WTC11 (cell line): ENCODE measurements around the gene MMP19.

Source experiments
- AFF4 ChIP-seq: sonication (generic); formaldehyde crosslinking; IDR thresholded peaks from 2 replicates; pipeline ENCODE4 v1.8.1; 2023; ENCODE audit warnings: mild to moderate bottlenecking, missing genetic modification reagents, borderline replicate concordance
- CBFB ChIP-seq: sonication (generic); formaldehyde crosslinking; IDR thresholded peaks from 2 replicates; pipeline ENCODE4 v1.8.1; 2022; ENCODE audit warnings: mild to moderate bottlenecking, low read depth, missing genetic modification reagents
- CREB1 ChIP-seq: sonication (generic); formaldehyde crosslinking; IDR thresholded peaks from 2 replicates; pipeline ENCODE4 v1.8.0; 2023; ENCODE audit warnings: mild to moderate bottlenecking, missing genetic modification reagents
- ESRRA ChIP-seq: sonication (generic); formaldehyde crosslinking; IDR thresholded peaks from 2 replicates; pipeline ENCODE4 v1.8.1; 2022; ENCODE audit warnings: mild to moderate bottlenecking, missing genetic modification reagents, borderline replicate concordance
- FOXJ3 ChIP-seq: sonication (generic); formaldehyde crosslinking; IDR thresholded peaks from 2 replicates; pipeline ENCODE4 v1.9.0; 2021; ENCODE audit warnings: missing genetic modification reagents, mild to moderate bottlenecking, borderline replicate concordance
- GABPB1 ChIP-seq: sonication (generic); formaldehyde crosslinking; IDR thresholded peaks from 2 replicates; pipeline ENCODE4 v1.8.1; 2023; ENCODE audit warnings: mild to moderate bottlenecking, missing genetic modification reagents
- MYBL2 ChIP-seq: sonication (generic); formaldehyde crosslinking; IDR thresholded peaks from 2 replicates; pipeline ENCODE4 v1.8.1; 2023; ENCODE audit warnings: mild to moderate bottlenecking, moderate library complexity, missing genetic modification reagents
- NR3C1 ChIP-seq: sonication (generic); formaldehyde crosslinking; conservative IDR thresholded peaks from 2 replicates; pipeline ENCODE4 v1.8.1; 2023; ENCODE audit warnings: low read depth, mild to moderate bottlenecking, missing genetic modification reagents
- ZNF396 ChIP-seq: fragments of 250-450 bp; sonication (Bioruptor Pico); IDR thresholded peaks from 2 replicates; pipeline ENCODE4 v1.8.0; 2021; ENCODE audit warnings: mild to moderate bottlenecking, moderate library complexity, borderline replicate concordance
- TF ChIP-seq, protein P1 (sequence below): fragments of 200-600 bp; IDR thresholded peaks from 2 replicates; pipeline ENCODE4 v1.8.0; 2022; ENCODE audit warnings: antibody characterized with exemption
- TF ChIP-seq, protein P2 (sequence below): sonication (generic); formaldehyde crosslinking; IDR thresholded peaks from 2 replicates; pipeline ENCODE4 v1.8.0; 2022; ENCODE audit warnings: mild to moderate bottlenecking, missing genetic modification reagents

- TF ChIP-seq, protein P1, sequence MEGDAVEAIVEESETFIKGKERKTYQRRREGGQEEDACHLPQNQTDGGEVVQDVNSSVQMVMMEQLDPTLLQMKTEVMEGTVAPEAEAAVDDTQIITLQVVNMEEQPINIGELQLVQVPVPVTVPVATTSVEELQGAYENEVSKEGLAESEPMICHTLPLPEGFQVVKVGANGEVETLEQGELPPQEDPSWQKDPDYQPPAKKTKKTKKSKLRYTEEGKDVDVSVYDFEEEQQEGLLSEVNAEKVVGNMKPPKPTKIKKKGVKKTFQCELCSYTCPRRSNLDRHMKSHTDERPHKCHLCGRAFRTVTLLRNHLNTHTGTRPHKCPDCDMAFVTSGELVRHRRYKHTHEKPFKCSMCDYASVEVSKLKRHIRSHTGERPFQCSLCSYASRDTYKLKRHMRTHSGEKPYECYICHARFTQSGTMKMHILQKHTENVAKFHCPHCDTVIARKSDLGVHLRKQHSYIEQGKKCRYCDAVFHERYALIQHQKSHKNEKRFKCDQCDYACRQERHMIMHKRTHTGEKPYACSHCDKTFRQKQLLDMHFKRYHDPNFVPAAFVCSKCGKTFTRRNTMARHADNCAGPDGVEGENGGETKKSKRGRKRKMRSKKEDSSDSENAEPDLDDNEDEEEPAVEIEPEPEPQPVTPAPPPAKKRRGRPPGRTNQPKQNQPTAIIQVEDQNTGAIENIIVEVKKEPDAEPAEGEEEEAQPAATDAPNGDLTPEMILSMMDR: no peak
- no peak for TF ChIP-seq FOXJ3 (CRISPR knock-in tag)
- TF ChIP-seq ESRRA (CRISPR knock-in tag): no peak
- no peak for TF ChIP-seq MYBL2 (CRISPR knock-in tag)
- no peak for TF ChIP-seq CREB1 (CRISPR knock-in tag)
- TF ChIP-seq AFF4 (CRISPR knock-in tag): no peak
- TF ChIP-seq ZNF396: no peak
- TF ChIP-seq NR3C1 (CRISPR knock-in tag): no peak
- no peak for TF ChIP-seq GABPB1
- TF ChIP-seq CBFB: no peak
- TF ChIP-seq, protein P2, sequence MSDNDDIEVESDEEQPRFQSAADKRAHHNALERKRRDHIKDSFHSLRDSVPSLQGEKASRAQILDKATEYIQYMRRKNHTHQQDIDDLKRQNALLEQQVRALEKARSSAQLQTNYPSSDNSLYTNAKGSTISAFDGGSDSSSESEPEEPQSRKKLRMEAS: no peak
Measured at GRCh38 chr12:55875704-55876467, 33.1 kb upstream of the MMP19 start.
